GM19193 (cell line): ENCODE results near the gene FBXO28.

Experiments
- POLR2A ChIP-seq: IDR thresholded peaks from 4 replicates; pipeline ENCODE4 v1.6.1; 2011; ENCODE audit not compliant: insufficient read depth, insufficient read length; ENCODE audit errors: extremely low read depth

Gene FBXO28

DNA sequence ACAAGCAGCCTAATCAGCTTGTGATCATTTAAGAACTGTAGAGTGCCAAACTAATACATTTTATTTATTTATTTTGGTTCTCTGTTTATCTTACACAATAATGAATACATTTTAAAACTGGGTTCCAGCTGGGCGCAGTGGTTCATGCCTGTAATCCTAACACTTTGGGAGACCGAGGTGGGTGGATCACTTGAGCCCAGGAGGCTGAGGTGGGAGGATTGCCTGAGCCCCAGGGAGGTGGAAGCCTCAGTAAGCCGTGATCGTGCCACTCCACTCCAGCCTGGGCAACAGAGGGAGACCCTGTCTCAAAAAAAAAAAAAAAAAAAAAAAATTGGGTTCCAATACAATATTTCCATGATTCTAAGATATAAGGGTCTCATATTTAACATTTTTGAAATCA is 9.2 kb downstream of the FBXO28 start:
- no peak for TF ChIP-seq POLR2A

- TF ChIP-seq POLR2A: no peak
Observed at GRCh38 chr1:224124220-224124619, 10.3 kb downstream of the FBXO28 start.

GRCh38 chr1:224127925-224128819 is 14.3 kb downstream of the FBXO28 start:
- TF ChIP-seq POLR2A: no peak

DNA sequence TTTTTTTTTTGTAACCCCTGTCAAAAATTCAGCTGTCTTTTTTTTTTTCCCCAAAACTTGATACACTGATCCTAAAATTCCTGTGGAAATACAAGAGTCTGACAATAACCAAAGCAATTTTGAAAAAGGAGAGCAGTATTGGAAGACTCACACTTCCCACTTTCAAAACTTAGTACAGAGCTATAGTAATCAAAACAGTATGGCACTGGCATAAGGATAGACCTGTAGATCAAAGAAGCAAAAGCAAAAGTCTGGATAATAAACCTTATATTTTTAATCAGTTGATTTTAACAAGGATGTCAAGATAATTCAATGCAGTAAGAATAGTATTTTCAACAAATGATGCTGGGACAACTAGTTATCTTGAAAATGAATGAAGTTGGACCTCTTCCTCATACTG is 17.3 kb downstream of the FBXO28 start:
- TF ChIP-seq POLR2A: no peak

GRCh38 chr1:224132901-224133300 is 19.0 kb downstream of the FBXO28 start:
- no peak for TF ChIP-seq POLR2A

- no peak for TF ChIP-seq POLR2A
Observed at GRCh38 chr1:224133741-224134299, 19.9 kb downstream of the FBXO28 start.

DNA sequence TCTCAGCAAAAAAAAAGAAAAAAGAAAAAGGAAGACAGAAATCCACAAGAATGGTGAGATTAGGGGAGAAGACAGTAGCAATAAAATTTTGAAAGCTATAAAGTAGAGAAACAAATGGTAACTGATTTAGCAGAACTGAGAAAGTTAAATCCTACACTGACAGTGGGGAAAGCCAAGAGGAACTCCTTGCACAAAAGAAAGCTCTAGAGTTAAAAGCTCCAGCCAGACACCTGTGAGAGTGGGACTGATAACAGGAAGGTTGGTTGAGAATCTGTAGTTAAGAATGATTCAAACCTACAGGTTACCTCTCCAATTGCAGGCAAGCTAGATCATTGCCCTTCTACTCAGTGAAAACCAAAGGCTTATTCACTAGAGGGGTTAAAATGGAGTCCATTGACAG is 23.6 kb downstream of the FBXO28 start:
- TF ChIP-seq POLR2A: no peak

GRCh38 chr1:224138198-224138597 is 24.3 kb downstream of the FBXO28 start:
- TF ChIP-seq POLR2A: no peak

- TF ChIP-seq POLR2A: no peak
Observed at GRCh38 chr1:224141693-224142092, 27.8 kb downstream of the FBXO28 start.

GRCh38 chr1:224149709-224150108 is 35.8 kb downstream of the FBXO28 start:
- TF ChIP-seq POLR2A: no peak

DNA sequence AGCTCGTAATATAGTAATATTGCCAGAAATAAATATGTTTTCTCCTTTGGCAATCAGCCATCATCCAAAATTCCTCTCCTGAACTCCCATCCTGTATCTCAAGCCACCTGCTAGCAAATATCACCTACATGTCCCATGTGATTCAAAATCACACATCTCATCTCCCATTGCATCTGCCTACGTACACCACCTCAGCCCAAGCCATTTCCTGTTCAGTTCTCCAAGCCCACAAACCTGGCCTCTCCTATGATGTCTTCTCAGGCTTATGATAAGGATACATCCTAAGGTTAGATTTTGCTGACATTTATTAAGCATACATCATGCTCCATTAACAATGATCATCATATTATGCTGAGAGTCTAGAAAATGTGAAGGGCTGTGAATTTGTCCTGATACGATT is 37.2 kb downstream of the FBXO28 start:
- TF ChIP-seq POLR2A: no peak

DNA sequence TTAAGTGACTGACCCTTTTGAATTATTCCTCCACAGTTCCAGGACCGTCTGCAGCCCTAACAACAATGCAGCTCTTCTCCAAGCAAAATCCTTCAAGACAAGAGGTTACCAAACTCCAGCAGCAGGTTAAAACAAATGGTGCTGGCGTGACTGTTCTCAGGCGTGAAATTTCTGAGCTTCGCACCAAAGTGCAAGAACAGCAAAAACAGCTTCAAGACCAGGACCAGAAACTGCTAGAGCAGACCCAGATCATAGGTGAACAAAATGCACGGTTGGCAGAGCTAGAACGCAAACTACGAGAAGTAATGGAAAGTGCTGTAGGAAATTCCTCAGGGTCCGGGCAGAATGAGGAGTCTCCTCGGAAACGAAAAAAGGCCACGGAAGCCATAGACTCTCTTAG is 43.4 kb downstream of the FBXO28 start:
- TF ChIP-seq POLR2A: no peak

DNA sequence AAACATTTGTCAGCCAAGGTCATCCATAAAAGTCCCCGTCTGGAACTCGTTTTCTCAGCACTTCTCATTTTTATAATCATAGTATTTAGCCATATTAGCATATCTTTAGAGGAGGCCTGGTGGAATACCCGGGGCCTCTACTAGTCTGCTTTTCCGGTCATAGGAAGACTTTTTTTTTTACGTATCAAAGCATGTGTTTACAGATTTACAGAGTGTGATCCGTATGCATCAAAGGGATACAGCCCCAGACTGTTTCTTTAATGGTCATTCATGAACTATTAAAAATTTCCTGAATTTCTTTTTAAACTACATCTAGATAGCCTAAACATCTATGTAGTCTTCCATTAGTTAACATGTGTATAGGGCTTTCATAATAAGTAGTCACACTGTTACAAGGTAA is 45.6 kb downstream of the FBXO28 start:
- no peak for TF ChIP-seq POLR2A

- no peak for TF ChIP-seq POLR2A
Observed at GRCh38 chr1:224160171-224160682, 46.3 kb downstream of the FBXO28 start.

DNA sequence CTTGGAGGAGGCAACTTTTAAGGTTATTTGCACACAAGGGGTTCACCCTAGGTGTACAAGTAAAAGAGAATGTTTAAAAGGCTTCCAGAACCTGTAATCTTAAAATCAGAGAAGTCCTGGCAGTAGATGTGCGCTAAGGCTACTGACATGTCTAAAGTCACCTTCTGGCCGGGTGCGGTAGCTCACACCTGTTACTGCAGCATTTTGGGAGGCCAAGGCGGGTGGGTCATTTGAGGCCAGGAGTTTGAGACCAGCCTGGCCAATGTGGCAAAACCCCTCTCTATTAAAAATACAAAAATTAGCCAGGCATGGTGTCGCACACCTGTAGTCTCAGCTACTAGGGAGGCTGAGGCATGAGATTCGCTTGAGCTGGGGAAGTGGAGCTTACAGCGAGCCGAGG is 48.9 kb downstream of the FBXO28 start:
- TF ChIP-seq POLR2A: no peak

DNA sequence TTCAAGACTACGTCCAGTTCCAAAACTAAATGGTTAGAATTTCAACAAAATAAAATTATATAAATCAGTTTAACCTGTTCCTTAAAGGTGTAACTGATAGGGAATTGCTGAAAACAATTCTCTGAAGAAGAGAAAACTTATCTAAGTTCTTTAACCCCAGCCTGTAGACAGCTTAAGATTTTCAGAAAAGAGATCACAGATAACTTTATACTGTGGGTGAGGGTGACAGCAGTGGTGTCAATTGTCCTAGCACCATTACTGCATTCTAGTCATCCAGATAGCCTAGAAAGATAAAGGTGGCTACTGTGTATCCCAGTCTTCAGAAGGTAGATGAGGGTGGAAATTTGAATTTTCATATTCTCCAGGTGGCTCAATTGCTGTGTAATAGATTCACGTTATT is 49.4 kb downstream of the FBXO28 start:
- TF ChIP-seq POLR2A: no peak
